A549 (cell line): ENCODE data around the gene PCYT2.
A peak's percentile ranks its signal among the peaks of the same experiment; 100 is the strongest.

Experiments
- CTCF ChIP-seq: fragments of >200 bp; sonication (Bioruptor Twin); formaldehyde crosslinking; IDR thresholded peaks from 3 replicates; pipeline ENCODE4 v1.5.1; 2016
- EP300 ChIP-seq, 2 experiments: fragments of >200 bp; sonication (Bioruptor Twin); formaldehyde crosslinking; IDR thresholded peaks; 2 replicates in 1 of 2; 3 replicates in 1 of 2; pipeline ENCODE4 v1.6.1; 2016 to 2017
- HDAC2 ChIP-seq: fragments of 200-600 bp; sonication (generic); IDR thresholded peaks from 2 replicates; pipeline ENCODE4 v1.6.1; 2016
- HEYL ChIP-seq: fragments of 250-450 bp; sonication (Bioruptor Pico); IDR thresholded peaks from 2 replicates; pipeline ENCODE4 v1.8.0; 2021; ENCODE audit warnings: mild to moderate bottlenecking, moderate library complexity
- NR3C1 ChIP-seq: fragments of >200 bp; sonication (Bioruptor Twin); formaldehyde crosslinking; IDR thresholded peaks from 3 replicates; pipeline ENCODE4 v1.6.1; 2017
- POLR2A ChIP-seq: IDR thresholded peaks from 2 replicates; pipeline ENCODE4 v1.6.1; 2012; ENCODE audit warnings: mild to moderate bottlenecking, low read length
- POLR2AphosphoS2 ChIP-seq: conservative IDR thresholded peaks from 2 replicates; pipeline ENCODE4 v1.6.1; 2012; ENCODE audit warnings: low read length, improper control_type of control experiment, inconsistent platforms
- REST ChIP-seq: fragments of 200-600 bp; sonication (generic); IDR thresholded peaks from 2 replicates; pipeline ENCODE4 v1.6.1; 2016; ENCODE audit warnings: antibody characterized with exemption, mild to moderate bottlenecking, moderate library complexity
- RNF2 ChIP-seq: fragments of 200-600 bp; sonication (generic); IDR thresholded peaks from 2 replicates; pipeline ENCODE4 v1.6.1; 2016; ENCODE audit warnings: low read depth, mild to moderate bottlenecking, antibody characterized with exemption, moderate library complexity, borderline replicate concordance
- SMC3 ChIP-seq: fragments of >200 bp; sonication (Bioruptor Twin); formaldehyde crosslinking; IDR thresholded peaks from 3 replicates; pipeline ENCODE4 v1.6.1; 2018; ENCODE audit warnings: inconsistent platforms
- TP53 ChIP-seq: fragments of 250-450 bp; sonication (Bioruptor Pico); IDR thresholded peaks from 2 replicates; pipeline ENCODE4 v1.5.0; 2021; ENCODE audit warnings: mild to moderate bottlenecking, moderate library complexity
- TF ChIP-seq, protein P1 (sequence below): fragments of 450-650 bp; IDR thresholded peaks from 2 replicates; pipeline ENCODE4 v1.6.1; 2014; ENCODE audit warnings: antibody characterized with exemption
- TF ChIP-seq, protein P2 (sequence below): IDR thresholded peaks from 2 replicates; pipeline ENCODE4 v1.6.1; 2012; ENCODE audit warnings: low read depth, borderline replicate concordance

DNA sequence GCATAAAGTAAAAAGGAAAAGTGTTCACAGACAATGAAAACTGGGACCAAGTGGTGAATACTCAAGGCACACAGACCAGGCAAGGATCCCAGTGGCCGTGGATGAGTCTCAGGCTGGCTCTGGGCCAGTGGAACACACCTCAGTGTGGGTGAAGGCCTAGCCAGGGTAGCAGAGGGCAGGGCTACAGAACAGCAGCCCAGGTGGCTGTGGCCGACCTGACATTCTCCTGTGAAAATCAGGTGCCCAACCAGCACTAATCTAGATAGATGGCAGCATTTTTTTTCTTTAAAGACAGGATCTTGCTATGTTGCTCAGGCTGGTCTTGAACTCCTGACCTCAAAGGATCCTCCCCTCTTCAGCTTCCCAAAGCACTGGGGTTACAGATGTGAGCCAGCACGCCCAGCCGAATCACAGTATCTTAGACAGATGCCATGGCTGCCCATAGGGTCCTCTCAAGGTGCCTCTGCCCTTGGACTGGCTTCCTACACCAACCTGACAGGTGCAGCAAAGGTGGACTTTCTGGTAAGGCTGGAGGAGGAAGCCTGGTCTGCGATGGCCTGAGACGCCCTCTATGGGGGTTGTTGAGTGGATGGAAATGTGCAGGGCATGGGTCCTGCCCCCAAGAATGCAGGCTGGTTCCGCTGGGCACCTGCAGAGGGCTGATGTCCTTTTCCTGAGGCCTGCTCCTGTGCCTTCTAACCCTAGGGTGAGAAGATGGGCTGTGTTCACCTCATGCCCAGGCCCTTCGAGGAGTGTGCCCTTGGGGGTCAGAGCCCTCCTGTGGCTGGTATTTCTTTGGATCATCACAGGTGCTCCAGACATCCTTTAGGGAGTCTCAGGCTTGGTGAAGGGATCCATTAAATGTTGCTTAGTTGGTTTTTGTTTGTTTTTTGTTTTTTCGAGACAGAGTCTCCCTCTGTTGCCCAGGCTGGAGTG, 47.1 kb downstream of the PCYT2 start:
- TF ChIP-seq REST = no peak
- peak; percentile 15; the same call in 2 of the 3 replicates for TF ChIP-seq CTCF
- TF ChIP-seq, protein P1, sequence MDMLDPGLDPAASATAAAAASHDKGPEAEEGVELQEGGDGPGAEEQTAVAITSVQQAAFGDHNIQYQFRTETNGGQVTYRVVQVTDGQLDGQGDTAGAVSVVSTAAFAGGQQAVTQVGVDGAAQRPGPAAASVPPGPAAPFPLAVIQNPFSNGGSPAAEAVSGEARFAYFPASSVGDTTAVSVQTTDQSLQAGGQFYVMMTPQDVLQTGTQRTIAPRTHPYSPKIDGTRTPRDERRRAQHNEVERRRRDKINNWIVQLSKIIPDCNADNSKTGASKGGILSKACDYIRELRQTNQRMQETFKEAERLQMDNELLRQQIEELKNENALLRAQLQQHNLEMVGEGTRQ = no peak
- TF ChIP-seq, protein P2, sequence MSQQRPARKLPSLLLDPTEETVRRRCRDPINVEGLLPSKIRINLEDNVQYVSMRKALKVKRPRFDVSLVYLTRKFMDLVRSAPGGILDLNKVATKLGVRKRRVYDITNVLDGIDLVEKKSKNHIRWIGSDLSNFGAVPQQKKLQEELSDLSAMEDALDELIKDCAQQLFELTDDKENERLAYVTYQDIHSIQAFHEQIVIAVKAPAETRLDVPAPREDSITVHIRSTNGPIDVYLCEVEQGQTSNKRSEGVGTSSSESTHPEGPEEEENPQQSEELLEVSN = no peak
- TF ChIP-seq EP300 (IDR thresholded peaks at IDR 0.05) = no peak
- no peak; the same call in 1 of the 2 replicates for TF ChIP-seq POLR2AphosphoS2
- no peak for TF ChIP-seq HEYL
- TF ChIP-seq POLR2A = no peak; the same call in 1 of the 2 replicates
- no peak for TF ChIP-seq NR3C1
- no peak for TF ChIP-seq RNF2
- no peak for TF ChIP-seq SMC3
- TF ChIP-seq TP53 (CRISPR knock-in tag) = no peak
- TF ChIP-seq HDAC2 = no peak
